RPMI8226 (cell line): ENCODE measurements around the gene KIF26A.
"Not testable (repeated sequence)": the region's sequence is repeated elsewhere in the genome, so short reads cannot be mapped to it uniquely, and the experiment has no call there.

Experiments used
- DNase-seq: peaks from one replicate; pipeline ENCODE4 v3.0.0-alpha.2; 2015

Gene KIF26A

GRCh38 chr14:104196461-104197140, 58.2 kb downstream of the KIF26A start:
- DNase-seq, result peak; percentile 61

- DNase-seq, result no peak
These were observed 59.3 kb downstream of the KIF26A start for GRCh38 chr14:104197449-104198247.

- no peak for DNase-seq
These were observed 61.0 kb downstream of the KIF26A start for GRCh38 chr14:104199266-104199895.

GRCh38 chr14:104200106-104200505, 61.7 kb downstream of the KIF26A start:
- no peak for DNase-seq

GRCh38 chr14:104200591-104200990, 62.2 kb downstream of the KIF26A start:
- no peak for DNase-seq

GRCh38 chr14:104201063-104201462, 62.7 kb downstream of the KIF26A start:
- no peak for DNase-seq

- DNase-seq, result no peak
These were observed 63.1 kb downstream of the KIF26A start for GRCh38 chr14:104201496-104201895.

GRCh38 chr14:104202259-104203070, 64.1 kb downstream of the KIF26A start:
- peak; percentile 26 for DNase-seq

- DNase-seq, result no peak
These were observed 64.7 kb downstream of the KIF26A start for GRCh38 chr14:104203071-104203425.

GRCh38 chr14:104204660-104205149, 66.3 kb downstream of the KIF26A start:
- DNase-seq, result no peak

- DNase-seq, result no peak
These were observed 67.4 kb downstream of the KIF26A start for GRCh38 chr14:104205781-104206180.

- DNase-seq, result peak; percentile 24
These were observed 68.0 kb downstream of the KIF26A start for GRCh38 chr14:104206281-104206904.

GRCh38 chr14:104207142-104208014, 69.0 kb downstream of the KIF26A start:
- DNase-seq, result no peak

- not testable (repeated sequence) for DNase-seq
These were observed 69.6 kb downstream of the KIF26A start for GRCh38 chr14:104208015-104208295.

GRCh38 chr14:104208331-104208730, 69.9 kb downstream of the KIF26A start:
- DNase-seq, result not testable (repeated sequence)

- not testable (repeated sequence) for DNase-seq
These were observed 70.7 kb downstream of the KIF26A start for GRCh38 chr14:104209071-104209470.

GRCh38 chr14:104209985-104210816, 71.8 kb downstream of the KIF26A start:
- DNase-seq, result no peak

- DNase-seq, result no peak
These were observed 72.4 kb downstream of the KIF26A start for GRCh38 chr14:104210817-104211195.

- no peak for DNase-seq
These were observed 72.8 kb downstream of the KIF26A start for GRCh38 chr14:104211215-104211614.

- DNase-seq, result no peak
These were observed 73.4 kb downstream of the KIF26A start for GRCh38 chr14:104211741-104212140.
